CD4-positive, alpha-beta T cell (primary cell): ENCODE measurements around the gene MAN2A1. TPM values are rescaled to one million over a fixed set of nuclear protein-coding genes. Genes with fewer than 3 reads are reported as not detected.

Source experiments
- ATAC-seq: fragments of 200-7000 bp; cut with Tn5 transposase; one replicate; pipeline ENCODE4 v1.10.0; 2022; ENCODE audit warnings: mild to moderate bottlenecking; ENCODE audit not compliant: poor library complexity
- CTCF ChIA-PET: fragments of 350-600 bp; sonication (Branson Sonifier 250); formaldehyde crosslinking; loops from one replicate; lab custom pipeline; 2021; ENCODE audit warnings: antibody characterized with exemption, inconsistent platforms; lab: Charles Lee
- POLR2A ChIA-PET: fragments of 350-600 bp; sonication (Branson Sonifier 250); formaldehyde crosslinking; loops from one replicate; lab custom pipeline; 2021; ENCODE audit warnings: antibody characterized with exemption, inconsistent platforms; lab: Charles Lee
- DNase-seq, 14 experiments: peaks; one replicate each; pipeline ENCODE4 v3.0.0-alpha.2; 2013 to 2020; ENCODE audit warnings: mixed read lengths in 2 of 14
- H3K27ac ChIP-seq, 2 donors: one replicate each; pipeline versions ENCODE4 v1.5.1 to v1.7.0; 2013; ENCODE audit warnings: low read length in 2 of 2, low read depth in 1 of 2, mild to moderate bottlenecking in 1 of 2
- H3K27me3 ChIP-seq, 2 experiments: 1 replicate in 1 of 2; 2 replicates in 1 of 2; pipeline versions ENCODE4 v1.6.1 to v1.7.0; 2013; ENCODE audit warnings: low read length in 2 of 2, control low read depth in 1 of 2, mild to moderate bottlenecking in 1 of 2, moderate library complexity in 1 of 2; ENCODE audit not compliant: insufficient read depth in 2 of 2, control insufficient read depth in 1 of 2
- H3K36me3 ChIP-seq: one replicate; pipeline ENCODE4 v1.6.1; 2013; ENCODE audit warnings: low read length, control low read depth; ENCODE audit not compliant: insufficient read depth
- H3K4me1 ChIP-seq: one replicate; pipeline ENCODE4 v1.6.1; 2013; ENCODE audit warnings: low read length, control low read depth; ENCODE audit not compliant: insufficient read depth
- H3K4me3 ChIP-seq: one replicate; pipeline ENCODE4 v1.5.1; 2013; ENCODE audit warnings: mild to moderate bottlenecking, low read length, moderate library complexity
- H3K9me3 ChIP-seq, 2 experiments: 1 replicate in 1 of 2; 2 replicates in 1 of 2; pipeline versions ENCODE4 v1.6.1 to v1.7.0; 2013; ENCODE audit warnings: low read length in 2 of 2, mild to moderate bottlenecking in 2 of 2, control low read depth in 1 of 2, moderate library complexity in 1 of 2; ENCODE audit not compliant: control insufficient read depth in 1 of 2, insufficient read depth in 1 of 2
- H3K27ac Mint-ChIP-seq: one replicate; pipeline ENCODE4 v1.8.0; 2020; ENCODE audit warnings: mixed read lengths
- H3K27me3 Mint-ChIP-seq: one replicate; pipeline ENCODE4 v1.8.0; 2021; ENCODE audit warnings: mixed read lengths
- H3K36me3 Mint-ChIP-seq: one replicate; pipeline ENCODE4 v1.8.0; 2021; ENCODE audit warnings: low read depth, mixed read lengths
- H3K4me1 Mint-ChIP-seq: one replicate; pipeline ENCODE4 v1.8.0; 2021; ENCODE audit warnings: low read depth, mixed read lengths
- H3K4me3 Mint-ChIP-seq: one replicate; pipeline ENCODE4 v1.8.0; 2020; ENCODE audit warnings: mild to moderate bottlenecking, mixed read lengths
- H3K9me3 Mint-ChIP-seq: one replicate; pipeline ENCODE4 v1.8.0; 2020; ENCODE audit warnings: mixed read lengths
- CTCF ChIP-seq: fragments of 200-600 bp; IDR thresholded peaks from one replicate; pipeline ENCODE4 v1.8.0; 2022; ENCODE audit warnings: antibody characterized with exemption, mild to moderate bottlenecking
- intact Hi-C, 2 experiments: fragments of 100-400 bp; cut with DNase I in 1 of 2; cut with micrococcal nuclease in 1 of 2; formaldehyde crosslinking; loops; one replicate each; pipeline versions ENCODE4 v1.15.1 to v1.9.0; 2023 to 2025; cut with DNase I, micrococcal nuclease
- total RNA-seq, 174 experiments: library from RNA in 2 of 174; stranded (reverse) in 2 of 174; gene quantifications; one replicate each; pipeline ENCODE4 v1.2.3 and lab custom pipeline; 2021 to 2026

The MAN2A1 gene
- total RNA-seq, 2 experiments from 2014 or later, result 50.6 to 52.7 TPM

GRCh38 chr5:109671136-109671535, 18.6 kb upstream of the MAN2A1 start:
- H3K27me3 ChIP-seq, result peaks cover 3 to 6% of the 10 kb centered on the region in 2 experiments
- Mint-ChIP-seq H3K4me1 (no peaks in the 10 kb centered on the region), H3K27me3 (peaks cover 15% of the 10 kb centered on the region), H3K9me3 (no peaks in the 10 kb centered on the region), H3K27ac (no peak overlapping the region), H3K4me3 (no peak overlapping the region), H3K36me3 (no peaks in the 10 kb centered on the region)
- no peak for DNase-seq
- TF ChIP-seq CTCF, result no peak
- intact Hi-C loops, result no loop called here
- no peaks in the 10 kb centered on the region for H3K36me3 ChIP-seq
- CTCF ChIA-PET, result no interaction called here
- no peak overlapping the region for H3K27ac ChIP-seq
- H3K4me1 ChIP-seq, result no peaks in the 10 kb centered on the region
- no peaks in the 10 kb centered on the region for H3K9me3 ChIP-seq
- no peak overlapping the region for H3K4me3 ChIP-seq
- no peak for ATAC-seq
- POLR2A ChIA-PET, result no interaction called here

- no peaks in the 10 kb centered on the region for H3K9me3 ChIP-seq
- POLR2A ChIA-PET, result interaction anchor here (1.8 kb wide), 1 partner anchor 14 kb away, joined by 4 read pairs; no protein-coding TSS in a partner anchor
- intact Hi-C loops, result no loop called here
- Mint-ChIP-seq H3K9me3 (no peaks in the 10 kb centered on the region), H3K27ac (no peak overlapping the region), H3K36me3 (no peaks in the 10 kb centered on the region), H3K27me3 (peaks cover 23% of the 10 kb centered on the region), H3K4me3 (no peak overlapping the region), H3K4me1 (no peaks in the 10 kb centered on the region)
- no peak overlapping the region for H3K27ac ChIP-seq
- H3K4me1 ChIP-seq, result no peaks in the 10 kb centered on the region
- CTCF ChIA-PET, result no interaction called here
- TF ChIP-seq CTCF, result no peak
- peaks cover 3 to 6% of the 10 kb centered on the region in 2 experiments for H3K27me3 ChIP-seq
- no peak overlapping the region for H3K4me3 ChIP-seq
- DNase-seq (no peak), ATAC-seq (no peak)
- no peaks in the 10 kb centered on the region for H3K36me3 ChIP-seq
These were observed 15.1 kb upstream of the MAN2A1 start for GRCh38 chr5:109674596-109674995.

GRCh38 chr5:109676920-109677319, 12.8 kb upstream of the MAN2A1 start:
- Histone ChIP-seq H3K27me3 (peaks cover 3 to 6% of the 10 kb centered on the region in 2 experiments), H3K4me1 (no peaks in the 10 kb centered on the region), H3K9me3 (no peaks in the 10 kb centered on the region), H3K27ac (no peak overlapping the region), H3K4me3 (no peak overlapping the region), H3K36me3 (no peaks in the 10 kb centered on the region)
- no peaks in the 10 kb centered on the region for H3K4me1 Mint-ChIP-seq
- no peak overlapping the region for H3K27ac Mint-ChIP-seq
- no peaks in the 10 kb centered on the region for H3K9me3 Mint-ChIP-seq
- DNase-seq (no peak), ATAC-seq (no peak)
- H3K27me3 Mint-ChIP-seq, result peaks cover 23% of the 10 kb centered on the region
- no peaks in the 10 kb centered on the region for H3K36me3 Mint-ChIP-seq
- ChIA-PET CTCF (interaction anchor here (1.2 kb wide), 1 partner anchor 11 kb away, joined by 3 read pairs; no protein-coding TSS in a partner anchor), POLR2A (no interaction called here)
- no peak overlapping the region for H3K4me3 Mint-ChIP-seq
- TF ChIP-seq CTCF, result no peak
- intact Hi-C loops, result no loop called here
